Neural cell (in vitro differentiated cells): ENCODE measurements around the gene GNAT2. TPM values are rescaled to one million over a fixed set of nuclear protein-coding genes. Genes with fewer than 3 reads are reported as not detected.

Experiments used
- H2AFZ ChIP-seq: fragments of 200-600, 300-800 bp; sonication (generic), shearing (Covaris generic); 2 replicates; pipeline ENCODE4 v1.6.0; 2014; ENCODE audit warnings: low read depth, mild to moderate bottlenecking, antibody characterized with exemption, low read length, moderate library complexity
- H3F3A ChIP-seq: fragments of 200-600 bp; shearing (Covaris generic); 2 replicates; pipeline ENCODE4 v1.6.1; 2016; ENCODE audit warnings: mild to moderate bottlenecking, moderate library complexity, mixed read lengths, antibody characterized with exemption, low read length; ENCODE audit not compliant: insufficient read depth, poor library complexity, severe bottlenecking
- H3K27ac ChIP-seq: fragments of 200-600, 300-800 bp; sonication (generic), shearing (Covaris generic); 2 replicates; pipeline ENCODE4 v1.5.1; 2014; ENCODE audit warnings: mild to moderate bottlenecking, low read length, moderate library complexity
- H3K27me3 ChIP-seq: fragments of 300-800, 200-600 bp; sonication (generic), shearing (Covaris generic); 2 replicates; pipeline ENCODE4 v1.6.0; 2014; ENCODE audit warnings: mild to moderate bottlenecking, low read depth, low read length, moderate library complexity; ENCODE audit not compliant: insufficient read depth
- H3K36me3 ChIP-seq: fragments of 300-800, 200-600 bp; sonication (generic), shearing (Covaris generic); 2 replicates; pipeline ENCODE4 v1.5.1; 2014; ENCODE audit warnings: mild to moderate bottlenecking, antibody characterized with exemption, low read length, moderate library complexity; ENCODE audit not compliant: insufficient read depth
- H3K4me2 ChIP-seq: fragments of 300-800, 200-600 bp; sonication (generic), shearing (Covaris generic); 2 replicates; pipeline ENCODE4 v1.6.0; 2014; ENCODE audit warnings: mild to moderate bottlenecking, low read length
- H3K4me3 ChIP-seq: fragments of 300-800, 200-600 bp; sonication (generic), shearing (Covaris generic); 2 replicates; pipeline ENCODE4 v1.5.1; 2014; ENCODE audit warnings: mild to moderate bottlenecking, low read length, moderate library complexity
- H3K79me2 ChIP-seq: fragments of 200-600 bp; shearing (Covaris generic); replicated peaks from 2 replicates; pipeline ENCODE4 v1.6.0; 2014; ENCODE audit warnings: mild to moderate bottlenecking, low read length, moderate library complexity; ENCODE audit not compliant: insufficient read depth
- H3K9ac ChIP-seq: fragments of 300-800, 200-600 bp; sonication (generic), shearing (Covaris generic); 2 replicates; pipeline ENCODE4 v1.6.1; 2016; ENCODE audit warnings: mild to moderate bottlenecking, low read length, mixed read lengths
- H3K9me2 ChIP-seq: fragments of 200-600 bp; shearing (Covaris generic); 2 replicates; pipeline ENCODE4 v1.6.1; 2016; ENCODE audit warnings: mild to moderate bottlenecking, low read length, mixed read lengths; ENCODE audit not compliant: insufficient read depth
- H3K9me3 ChIP-seq: fragments of 200-600, 300-800 bp; sonication (generic), shearing (Covaris generic); 2 replicates; pipeline ENCODE4 v1.6.1; 2016; ENCODE audit warnings: mild to moderate bottlenecking, mixed run types, low read length, moderate library complexity, mixed read lengths
- H4K20me1 ChIP-seq: fragments of 200-600 bp; shearing (Covaris generic); 2 replicates; pipeline ENCODE4 v1.6.1; 2016; ENCODE audit warnings: mild to moderate bottlenecking, mixed run types; ENCODE audit not compliant: insufficient read depth
- EP300 ChIP-seq: fragments of 450-650 bp; conservative IDR thresholded peaks from 2 replicates; pipeline ENCODE4 v1.6.1; 2014; ENCODE audit warnings: antibody characterized with exemption, mild to moderate bottlenecking, moderate library complexity; ENCODE audit not compliant: poor library complexity, severe bottlenecking
- EZH2 ChIP-seq: fragments of 200-600, 300-800 bp; shearing (Covaris generic), sonication (generic); IDR thresholded peaks from 2 replicates; pipeline ENCODE4 v1.6.1; 2014; ENCODE audit warnings: antibody characterized with exemption, low read length, borderline replicate concordance, mild to moderate bottlenecking; ENCODE audit not compliant: insufficient read depth, poor library complexity, severe bottlenecking
- MXI1 ChIP-seq: fragments of 450-650 bp; conservative IDR thresholded peaks from 2 replicates; pipeline ENCODE4 v1.6.1; 2014; ENCODE audit warnings: antibody characterized with exemption, mild to moderate bottlenecking; ENCODE audit not compliant: poor library complexity, severe bottlenecking
- POLR2AphosphoS5 ChIP-seq: IDR thresholded peaks from 2 replicates; pipeline ENCODE4 v1.6.1; 2012
- RAD21 ChIP-seq: fragments of 450-650 bp; conservative IDR thresholded peaks from 2 replicates; pipeline ENCODE4 v1.6.1; 2014; ENCODE audit warnings: antibody characterized with exemption, mild to moderate bottlenecking, moderate library complexity
- SMC3 ChIP-seq: fragments of 450-650 bp; conservative IDR thresholded peaks from 2 replicates; pipeline ENCODE4 v1.6.1; 2014; ENCODE audit warnings: antibody characterized with exemption, mild to moderate bottlenecking, moderate library complexity; ENCODE audit not compliant: poor library complexity
- TAF1 ChIP-seq: IDR thresholded peaks from 2 replicates; pipeline ENCODE4 v1.6.1; 2012; ENCODE audit warnings: low read depth
- polyA plus RNA-seq: library from polyadenylated mRNA; depleted of rRNA; stranded (reverse); fragments of >200 nt; gene quantifications from 2 replicates; pipeline ENCODE4 v1.2.3, GENCODE V29; 2014
- TF ChIP-seq, protein P1 (sequence below): fragments of 450-650 bp; IDR thresholded peaks from 2 replicates; pipeline ENCODE4 v1.5.1; 2014; ENCODE audit warnings: antibody characterized with exemption, mild to moderate bottlenecking, moderate library complexity; ENCODE audit not compliant: poor library complexity, severe bottlenecking
- TF ChIP-seq, protein P2 (sequence below): IDR thresholded peaks from 2 replicates; pipeline ENCODE4 v1.6.1; 2012; ENCODE audit warnings: borderline replicate concordance

GNAT2 gene
- polyA plus RNA-seq, 1 donor from 2014 or later, result 1.5 TPM

DNA sequence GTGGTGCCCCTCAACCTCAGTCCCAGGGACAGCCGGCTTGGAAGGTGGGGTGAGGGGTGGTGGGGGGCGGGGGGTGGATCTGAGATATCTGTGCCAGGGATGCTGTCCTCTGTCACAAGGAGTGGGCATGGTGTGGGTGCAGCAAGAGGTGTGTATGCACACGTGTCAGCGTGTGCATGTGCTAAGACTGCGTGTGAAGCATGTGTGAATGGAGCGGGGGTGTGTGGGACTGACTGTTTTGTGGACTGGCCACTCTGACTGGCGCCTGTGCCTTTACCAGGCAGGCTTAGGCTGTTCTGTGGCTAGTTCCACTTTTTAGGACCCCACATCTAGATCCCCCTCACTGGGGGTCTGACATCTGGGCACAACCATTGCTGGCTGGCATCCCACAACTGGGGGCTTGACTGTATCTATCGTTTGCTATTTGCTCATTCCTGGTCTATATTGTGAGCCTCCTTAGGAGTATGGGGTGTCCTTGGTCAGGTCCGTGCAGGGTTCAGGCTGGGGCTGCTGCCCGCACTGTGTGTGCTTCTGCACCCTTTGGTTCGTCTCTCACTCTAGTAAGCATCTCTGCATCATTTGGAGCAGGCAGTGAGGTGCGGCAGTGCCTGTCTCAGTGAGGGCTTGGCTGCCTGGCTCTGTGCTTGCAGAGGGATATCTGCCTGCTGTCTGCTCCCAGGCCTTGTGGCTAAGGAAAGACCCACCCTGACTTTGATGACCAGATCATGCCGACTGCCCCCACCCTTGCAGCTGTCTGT, 2.1 kb upstream of the GNAT2 start:
- H3K4me2 ChIP-seq, result peak overlapping the region; percentile 97
- H3K9ac ChIP-seq, result peak overlapping the region; percentile 86
- peaks cover 38% of the 10 kb centered on the region for H3K79me2 ChIP-seq
- TF ChIP-seq POLR2AphosphoS5 (no peak), EP300 (no peak), EZH2 (no peak), SMC3 (no peak), MXI1 (no peak), TAF1 (no peak), RAD21 (no peak)
- TF ChIP-seq, protein P1, sequence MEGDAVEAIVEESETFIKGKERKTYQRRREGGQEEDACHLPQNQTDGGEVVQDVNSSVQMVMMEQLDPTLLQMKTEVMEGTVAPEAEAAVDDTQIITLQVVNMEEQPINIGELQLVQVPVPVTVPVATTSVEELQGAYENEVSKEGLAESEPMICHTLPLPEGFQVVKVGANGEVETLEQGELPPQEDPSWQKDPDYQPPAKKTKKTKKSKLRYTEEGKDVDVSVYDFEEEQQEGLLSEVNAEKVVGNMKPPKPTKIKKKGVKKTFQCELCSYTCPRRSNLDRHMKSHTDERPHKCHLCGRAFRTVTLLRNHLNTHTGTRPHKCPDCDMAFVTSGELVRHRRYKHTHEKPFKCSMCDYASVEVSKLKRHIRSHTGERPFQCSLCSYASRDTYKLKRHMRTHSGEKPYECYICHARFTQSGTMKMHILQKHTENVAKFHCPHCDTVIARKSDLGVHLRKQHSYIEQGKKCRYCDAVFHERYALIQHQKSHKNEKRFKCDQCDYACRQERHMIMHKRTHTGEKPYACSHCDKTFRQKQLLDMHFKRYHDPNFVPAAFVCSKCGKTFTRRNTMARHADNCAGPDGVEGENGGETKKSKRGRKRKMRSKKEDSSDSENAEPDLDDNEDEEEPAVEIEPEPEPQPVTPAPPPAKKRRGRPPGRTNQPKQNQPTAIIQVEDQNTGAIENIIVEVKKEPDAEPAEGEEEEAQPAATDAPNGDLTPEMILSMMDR, result no peak
- TF ChIP-seq, protein P2, sequence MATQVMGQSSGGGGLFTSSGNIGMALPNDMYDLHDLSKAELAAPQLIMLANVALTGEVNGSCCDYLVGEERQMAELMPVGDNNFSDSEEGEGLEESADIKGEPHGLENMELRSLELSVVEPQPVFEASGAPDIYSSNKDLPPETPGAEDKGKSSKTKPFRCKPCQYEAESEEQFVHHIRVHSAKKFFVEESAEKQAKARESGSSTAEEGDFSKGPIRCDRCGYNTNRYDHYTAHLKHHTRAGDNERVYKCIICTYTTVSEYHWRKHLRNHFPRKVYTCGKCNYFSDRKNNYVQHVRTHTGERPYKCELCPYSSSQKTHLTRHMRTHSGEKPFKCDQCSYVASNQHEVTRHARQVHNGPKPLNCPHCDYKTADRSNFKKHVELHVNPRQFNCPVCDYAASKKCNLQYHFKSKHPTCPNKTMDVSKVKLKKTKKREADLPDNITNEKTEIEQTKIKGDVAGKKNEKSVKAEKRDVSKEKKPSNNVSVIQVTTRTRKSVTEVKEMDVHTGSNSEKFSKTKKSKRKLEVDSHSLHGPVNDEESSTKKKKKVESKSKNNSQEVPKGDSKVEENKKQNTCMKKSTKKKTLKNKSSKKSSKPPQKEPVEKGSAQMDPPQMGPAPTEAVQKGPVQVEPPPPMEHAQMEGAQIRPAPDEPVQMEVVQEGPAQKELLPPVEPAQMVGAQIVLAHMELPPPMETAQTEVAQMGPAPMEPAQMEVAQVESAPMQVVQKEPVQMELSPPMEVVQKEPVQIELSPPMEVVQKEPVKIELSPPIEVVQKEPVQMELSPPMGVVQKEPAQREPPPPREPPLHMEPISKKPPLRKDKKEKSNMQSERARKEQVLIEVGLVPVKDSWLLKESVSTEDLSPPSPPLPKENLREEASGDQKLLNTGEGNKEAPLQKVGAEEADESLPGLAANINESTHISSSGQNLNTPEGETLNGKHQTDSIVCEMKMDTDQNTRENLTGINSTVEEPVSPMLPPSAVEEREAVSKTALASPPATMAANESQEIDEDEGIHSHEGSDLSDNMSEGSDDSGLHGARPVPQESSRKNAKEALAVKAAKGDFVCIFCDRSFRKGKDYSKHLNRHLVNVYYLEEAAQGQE, result no peak
- no peaks in the 10 kb centered on the region for H3F3A ChIP-seq
- no peaks in the 10 kb centered on the region for H3K9me2 ChIP-seq
- H2AFZ ChIP-seq, result no peak overlapping the region
- no peaks in the 10 kb centered on the region for H3K9me3 ChIP-seq
- H3K4me3 ChIP-seq, result peak overlapping the region; percentile 66
- no peaks in the 10 kb centered on the region for H3K36me3 ChIP-seq
- H3K27ac ChIP-seq, result peak overlapping the region; percentile 94
- no peaks in the 10 kb centered on the region for H4K20me1 ChIP-seq
- H3K27me3 ChIP-seq, result no peaks in the 10 kb centered on the region

DNA sequence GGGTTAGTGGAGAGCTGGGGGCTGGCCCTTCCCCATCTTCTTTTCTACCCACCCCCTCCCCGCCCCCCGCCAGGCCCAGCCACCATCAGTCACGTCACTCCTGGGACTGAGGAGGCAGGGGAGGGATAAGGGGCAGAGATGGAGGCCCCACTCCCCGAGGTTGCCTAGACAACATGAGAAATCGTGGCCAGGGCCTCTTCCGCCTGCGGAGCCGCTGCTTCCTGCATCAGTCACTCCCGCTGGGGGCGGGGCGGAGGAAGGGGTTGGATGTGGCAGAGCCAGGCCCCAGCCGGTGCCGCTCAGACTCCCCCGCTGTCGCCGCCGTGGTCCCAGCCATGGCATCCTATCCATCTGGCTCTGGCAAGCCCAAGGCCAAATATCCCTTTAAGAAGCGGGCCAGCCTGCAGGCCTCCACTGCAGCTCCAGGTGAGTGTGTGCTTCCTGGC, 1.4 kb upstream of the GNAT2 start:
- Histone ChIP-seq H3K9me2 (no peaks in the 10 kb centered on the region), H3K4me3 (peak overlapping the region; percentile 66), H3K36me3 (no peaks in the 10 kb centered on the region), H3K9me3 (no peaks in the 10 kb centered on the region), H3K27ac (peak overlapping the region; percentile 94), H3K4me2 (peak overlapping the region; percentile 97), H4K20me1 (no peaks in the 10 kb centered on the region), H2AFZ (peak overlapping the region; percentile 75), H3K27me3 (no peaks in the 10 kb centered on the region), H3F3A (no peaks in the 10 kb centered on the region), H3K79me2 (peaks cover 38% of the 10 kb centered on the region), H3K9ac (peak overlapping the region; percentile 86)
- peak; percentile 79 for TF ChIP-seq POLR2AphosphoS5
- TF ChIP-seq MXI1, result peak; percentile 64
- TF ChIP-seq EZH2, result no peak
- no peak for TF ChIP-seq TAF1
- peak; percentile 43 for TF ChIP-seq EP300
- TF ChIP-seq, protein P2, result no peak
- peak; percentile 27 for TF ChIP-seq SMC3
- TF ChIP-seq RAD21, result peak; percentile 45
- TF ChIP-seq, protein P1, result peak; percentile 23
